Lung microvascular endothelial cell (primary cell): Measurements from ENCODE around the gene GNAT2. TPM values are rescaled to one million over a fixed set of nuclear protein-coding genes. Genes with fewer than 3 reads are reported as not detected.

Source experiments
- DNase-seq, 2 donors: peaks; one replicate each; pipeline versions ENCODE4 v3.0.0 to v3.0.0-alpha.2; 2010; ENCODE audit warnings: low read depth in 2 of 2
- total RNA-seq: library from RNA; depleted of rRNA; stranded (reverse); fragments of >200 nt; gene quantifications from 2 replicates; pipeline ENCODE4 v1.2.1, GENCODE V29; 2014

Gene GNAT2
- total RNA-seq, 1 donor from 2014 or later = under 0.01 TPM

- DNase-seq = no peak
Measured at GRCh38 chr1:109642626-109643025, 23.2 kb upstream of the GNAT2 start.

GRCh38 chr1:109641861-109642260 lies 22.4 kb upstream of the GNAT2 start:
- DNase-seq = no peak

DNA sequence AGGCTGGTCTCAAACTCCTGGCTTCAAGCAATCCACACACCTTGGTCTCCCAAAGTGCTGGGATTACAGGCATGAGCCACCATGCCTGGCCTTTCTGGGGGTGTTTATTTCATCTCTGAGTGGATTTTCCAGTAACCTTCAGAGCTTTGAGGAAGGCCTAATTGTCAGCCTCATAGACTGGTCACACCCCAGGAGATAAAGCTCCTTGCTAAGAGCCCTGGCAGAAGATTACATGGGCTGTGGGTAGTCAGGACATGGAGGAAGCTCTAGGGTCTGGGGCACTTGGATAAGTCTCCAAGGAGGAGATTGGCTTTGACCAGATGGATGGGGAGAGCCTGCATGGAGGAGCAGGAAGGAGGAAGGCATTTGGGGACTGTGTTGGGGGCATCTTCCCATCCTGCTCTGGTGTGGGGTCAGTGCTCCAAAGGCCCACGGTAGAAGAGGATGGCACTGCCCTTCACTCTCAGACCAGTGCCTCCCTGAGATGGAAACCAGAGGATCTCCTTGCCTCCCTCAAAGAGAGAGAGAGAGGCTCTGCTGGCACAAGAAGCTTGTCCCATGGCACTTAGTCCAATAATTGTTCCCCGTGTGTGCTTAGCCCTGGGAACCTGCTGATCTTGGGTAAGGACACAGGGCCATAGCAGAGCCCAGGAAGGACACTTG lies 21.8 kb upstream of the GNAT2 start:
- no peak for DNase-seq

GRCh38 chr1:109640285-109640865 lies 21.0 kb upstream of the GNAT2 start:
- DNase-seq = peak; percentile 64 to 78

- no peak for DNase-seq
Measured at GRCh38 chr1:109639841-109640184, 20.4 kb upstream of the GNAT2 start.

- no peak for DNase-seq
Measured at GRCh38 chr1:109639063-109639840, 19.8 kb upstream of the GNAT2 start.

- DNase-seq = no peak
Measured at GRCh38 chr1:109637446-109637845, 18.0 kb upstream of the GNAT2 start.

- peak; percentile 20 to 34 for DNase-seq
Measured at GRCh38 chr1:109636201-109636952, 17.0 kb upstream of the GNAT2 start.

DNA sequence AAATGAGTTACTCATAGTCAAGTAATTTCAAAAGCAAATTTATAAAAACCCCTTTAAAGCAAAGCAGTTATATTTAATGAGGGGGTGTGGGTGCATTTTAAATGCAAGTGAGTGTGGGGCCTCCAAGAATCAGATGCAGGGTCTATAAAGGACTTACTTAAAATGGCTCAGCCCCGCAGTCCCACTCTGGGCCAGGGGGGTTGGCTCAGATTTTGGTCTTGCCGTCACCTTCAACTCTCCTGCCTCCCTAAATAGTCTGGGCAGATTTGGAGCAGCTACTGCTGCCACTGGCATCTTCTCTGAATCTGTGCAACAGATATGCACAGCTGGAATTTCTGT lies 16.4 kb upstream of the GNAT2 start:
- no peak for DNase-seq

GRCh38 chr1:109634771-109635750 lies 15.6 kb upstream of the GNAT2 start:
- no peak for DNase-seq

DNA sequence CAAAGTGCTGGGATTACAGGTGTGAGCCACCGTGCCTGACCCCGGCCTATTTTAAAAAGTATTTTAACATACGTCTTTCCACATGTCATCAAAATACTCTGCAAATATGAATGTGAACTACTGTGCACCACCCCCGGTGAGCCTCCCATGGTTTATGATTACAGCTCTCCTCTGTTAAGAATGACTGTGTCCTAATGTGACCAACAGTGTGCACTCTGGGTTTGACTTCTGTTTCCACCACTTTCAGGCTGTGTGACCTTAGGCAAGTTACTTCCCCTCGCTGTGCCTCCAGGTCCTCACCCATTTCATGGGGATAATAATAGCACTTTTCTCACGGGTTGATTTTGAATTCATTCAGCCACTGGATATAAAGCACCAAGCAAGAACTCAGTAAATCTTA lies 14.9 kb upstream of the GNAT2 start:
- DNase-seq = no peak

DNA sequence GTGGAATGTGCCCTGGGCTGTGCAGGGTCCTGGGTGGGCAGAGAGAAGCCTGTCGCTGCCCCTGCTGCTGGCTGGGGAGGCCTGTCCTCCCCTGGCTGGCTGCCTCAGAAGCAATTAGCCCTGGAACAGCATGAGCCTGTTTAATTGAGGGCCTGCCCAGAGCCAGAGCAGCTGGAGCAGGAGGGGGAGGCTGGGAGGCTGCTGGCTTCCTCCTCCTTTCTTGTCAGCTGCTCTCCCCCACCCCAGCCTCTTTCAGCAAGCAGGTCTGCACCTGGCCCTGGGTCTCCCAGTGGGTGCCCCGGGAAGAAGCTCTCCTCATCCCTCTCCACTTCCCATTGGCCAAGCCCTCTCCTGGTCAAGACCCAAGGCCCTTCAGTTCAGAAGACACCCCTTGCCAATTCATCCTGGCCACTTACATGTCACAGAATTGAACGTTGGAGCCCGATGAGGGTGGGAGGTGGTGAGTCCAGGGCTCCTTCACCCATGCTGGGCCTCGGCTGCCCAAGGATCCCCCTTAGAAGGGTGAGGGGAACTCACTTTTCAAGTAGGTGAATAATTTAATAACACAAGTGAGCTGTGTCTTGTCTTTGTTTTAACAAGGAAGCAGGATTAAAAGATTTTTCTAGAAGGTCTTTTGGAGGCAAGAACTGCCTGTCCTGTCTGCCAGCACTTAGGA lies 13.4 kb upstream of the GNAT2 start:
- no peak for DNase-seq

- no peak for DNase-seq
Measured at GRCh38 chr1:109631513-109632505, 12.4 kb upstream of the GNAT2 start.

DNA sequence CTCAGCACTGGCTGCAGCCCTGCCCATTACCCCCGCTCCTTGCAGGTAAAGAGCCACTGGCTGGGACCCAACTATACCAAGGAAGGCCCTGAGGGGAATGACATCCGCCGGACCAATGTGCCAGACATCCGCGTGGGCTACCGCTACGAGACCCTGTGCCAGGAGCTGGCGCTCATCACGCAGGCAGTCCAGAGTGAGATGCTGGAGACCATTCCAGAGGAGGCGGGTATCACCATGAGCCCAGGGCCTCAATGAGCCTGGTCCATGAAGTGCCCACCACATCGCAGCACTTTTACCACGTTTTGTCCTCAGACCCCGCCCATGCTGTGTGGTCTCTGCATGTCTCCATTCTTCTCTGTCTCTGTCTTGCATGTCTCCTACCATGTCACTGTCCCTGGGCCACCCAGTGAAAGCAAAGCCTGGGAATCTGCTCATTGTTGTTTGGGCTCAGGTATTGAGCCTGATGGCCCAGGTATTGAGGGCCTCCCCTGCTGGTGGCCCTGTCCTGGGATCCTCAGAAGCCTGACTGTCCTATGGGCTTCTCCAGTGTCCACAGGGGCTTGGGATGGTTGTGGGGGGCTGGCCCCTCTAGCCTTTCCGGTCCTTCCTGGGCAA lies 11.6 kb upstream of the GNAT2 start:
- DNase-seq = no peak

DNA sequence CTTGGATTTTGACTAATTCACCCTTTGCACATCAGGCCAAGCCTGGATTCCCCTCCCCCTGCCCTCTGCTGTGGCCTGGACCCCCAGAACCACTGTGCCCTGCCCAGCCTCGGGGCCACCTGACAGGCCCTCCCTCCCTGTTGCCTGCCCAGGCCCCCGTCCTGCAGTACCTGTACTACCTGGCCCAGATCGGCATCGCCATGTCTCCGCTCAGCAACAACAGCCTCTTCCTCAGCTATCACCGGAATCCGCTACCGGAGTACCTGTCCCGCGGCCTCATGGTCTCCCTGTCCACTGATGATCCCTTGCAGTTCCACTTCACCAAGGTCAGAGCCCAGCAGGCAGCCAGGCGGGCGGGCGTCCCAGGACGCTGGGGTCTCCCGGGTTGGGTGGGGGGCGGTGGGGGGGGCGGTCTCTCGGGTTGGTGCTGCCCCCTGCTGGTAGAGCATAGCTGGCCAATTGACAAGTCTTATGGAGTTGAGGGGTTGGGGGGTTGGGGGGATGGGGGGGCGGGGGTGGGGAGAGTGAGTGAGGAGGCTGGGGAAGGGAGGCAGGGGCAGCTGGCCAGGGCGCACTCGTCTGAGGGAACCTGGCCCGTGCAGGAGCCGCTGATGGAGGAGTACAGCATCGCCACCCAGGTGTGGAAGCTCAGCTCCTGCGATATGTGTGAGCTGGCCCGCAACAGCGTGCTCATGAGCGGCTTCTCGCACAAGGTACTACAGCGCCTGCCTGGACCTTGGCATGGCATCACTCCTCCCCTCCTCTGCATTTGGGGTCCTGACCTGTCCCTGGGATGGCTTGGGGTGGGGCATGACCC lies 10.9 kb upstream of the GNAT2 start:
- DNase-seq = peak in 1 of 2 donors; percentile 45

DNA sequence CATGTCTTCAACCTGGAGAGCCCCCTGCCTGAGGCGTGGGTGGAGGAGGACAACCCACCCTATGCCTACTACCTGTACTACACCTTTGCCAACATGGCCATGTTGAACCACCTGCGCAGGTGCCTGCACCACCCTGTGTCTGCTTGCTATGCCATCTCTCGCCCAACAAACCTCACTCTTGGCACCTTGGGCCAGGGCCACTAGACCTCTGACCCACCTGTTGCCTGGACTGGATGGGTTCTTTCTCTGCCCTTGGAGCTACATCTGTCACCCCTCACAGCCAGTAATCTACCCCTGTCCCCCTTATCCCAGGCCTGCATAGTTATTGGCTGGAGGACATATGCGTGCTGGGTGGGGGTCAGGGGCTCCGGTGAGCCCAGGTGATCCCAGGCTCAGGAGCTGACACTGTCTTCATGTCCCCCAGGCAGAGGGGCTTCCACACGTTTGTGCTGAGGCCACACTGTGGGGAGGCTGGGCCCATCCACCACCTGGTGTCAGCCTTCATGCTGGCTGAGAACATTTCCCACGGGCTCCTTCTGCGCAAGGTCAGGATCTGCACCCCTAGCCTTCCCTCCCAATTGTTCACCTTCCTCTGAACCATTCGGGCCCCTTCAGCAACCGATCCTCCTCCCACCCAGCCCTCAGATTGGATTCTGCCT lies 10.1 kb upstream of the GNAT2 start:
- DNase-seq = no peak

DNA sequence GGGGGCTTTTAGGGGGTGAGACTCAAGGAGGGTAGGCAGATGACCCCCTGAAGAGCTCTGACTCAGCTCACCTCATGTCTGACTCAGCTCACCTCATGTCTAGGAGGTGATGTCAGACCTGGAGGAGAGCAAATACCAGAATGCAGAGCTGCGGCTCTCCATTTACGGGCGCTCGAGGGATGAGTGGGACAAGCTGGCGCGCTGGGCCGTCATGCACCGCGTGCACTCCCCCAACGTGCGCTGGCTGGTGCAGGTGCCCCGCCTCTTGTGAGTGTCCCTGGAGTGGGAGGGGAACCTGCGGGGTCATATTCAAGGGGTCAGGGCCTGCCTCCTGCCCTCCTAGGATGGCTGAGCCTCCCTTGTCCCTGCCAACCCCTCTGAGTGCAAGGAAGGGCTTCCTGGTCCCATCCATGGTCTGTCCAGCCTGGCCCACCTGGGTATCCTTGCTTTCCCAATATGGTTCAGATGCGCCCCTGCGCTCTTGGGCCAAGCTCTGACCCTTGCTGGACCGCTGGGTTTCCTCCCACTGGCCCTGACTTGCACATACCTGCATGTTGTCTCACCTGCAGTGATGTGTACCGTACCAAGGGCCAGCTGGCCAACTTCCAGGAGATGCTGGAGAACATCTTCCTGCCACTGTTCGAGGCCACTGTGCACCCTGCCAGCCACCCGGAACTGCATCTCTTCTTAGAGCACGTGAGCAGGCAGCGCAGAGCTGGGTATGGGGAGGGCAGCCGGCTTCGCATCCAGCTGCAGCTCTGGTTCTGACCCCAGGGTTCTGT lies 9.3 kb upstream of the GNAT2 start:
- DNase-seq = no peak
